Immature natural killer cell (primary cell): ENCODE data around the gene RDX. TPM values are rescaled to one million over a fixed set of nuclear protein-coding genes. Genes with fewer than 3 reads are reported as not detected.
"Not testable (repeated sequence)": the region's sequence is repeated elsewhere in the genome, so short reads cannot be mapped to it uniquely, and the experiment has no call there.

ENCODE experiments used
- DNase-seq, 3 donors: peaks; one replicate each; pipeline ENCODE4 v3.0.0; 2022; ENCODE audit warnings: mixed read lengths in 1 of 3
- H3K27ac Mint-ChIP-seq, 6 donors: one replicate each; pipeline ENCODE4 v1.8.0; 2020; ENCODE audit warnings: mixed read lengths in 6 of 6, mild to moderate bottlenecking in 5 of 6, inconsistent platforms in 4 of 6, moderate library complexity in 3 of 6
- H3K27me3 Mint-ChIP-seq, 3 donors: one replicate each; pipeline ENCODE4 v1.8.0; 2020 to 2021; ENCODE audit warnings: low read depth in 3 of 3, mild to moderate bottlenecking in 3 of 3, mixed read lengths in 3 of 3, moderate library complexity in 3 of 3, inconsistent platforms in 1 of 3
- H3K36me3 Mint-ChIP-seq, 3 donors: one replicate each; pipeline ENCODE4 v1.8.0; 2020; ENCODE audit warnings: mixed read lengths in 3 of 3, inconsistent platforms in 2 of 3, mild to moderate bottlenecking in 2 of 3
- H3K4me1 Mint-ChIP-seq, 2 donors: one replicate each; pipeline ENCODE4 v1.8.0; 2020; ENCODE audit warnings: inconsistent platforms in 2 of 2, mild to moderate bottlenecking in 2 of 2, mixed read lengths in 2 of 2, moderate library complexity in 1 of 2
- H3K4me3 Mint-ChIP-seq, 5 donors: one replicate each; pipeline ENCODE4 v1.8.0; 2020; ENCODE audit warnings: mild to moderate bottlenecking in 5 of 5, mixed read lengths in 5 of 5, inconsistent platforms in 3 of 5, moderate library complexity in 3 of 5
- H3K9me3 Mint-ChIP-seq, 6 donors: one replicate each; pipeline ENCODE4 v1.8.0; 2020; ENCODE audit warnings: mild to moderate bottlenecking in 6 of 6, mixed read lengths in 6 of 6, inconsistent platforms in 4 of 6, moderate library complexity in 3 of 6
- polyA plus RNA-seq, 3 donors: library from polyadenylated mRNA; unstranded; fragments of 300-500 nt; fragmentation: Illumina TruSeq; gene quantifications; one replicate each; pipeline ENCODE4 v1.2.3, GENCODE V29; 2021

RDX gene
- polyA plus RNA-seq, 3 donors from 2014 or later = 13.0 to 28.5 (median 21.9) TPM

DNA sequence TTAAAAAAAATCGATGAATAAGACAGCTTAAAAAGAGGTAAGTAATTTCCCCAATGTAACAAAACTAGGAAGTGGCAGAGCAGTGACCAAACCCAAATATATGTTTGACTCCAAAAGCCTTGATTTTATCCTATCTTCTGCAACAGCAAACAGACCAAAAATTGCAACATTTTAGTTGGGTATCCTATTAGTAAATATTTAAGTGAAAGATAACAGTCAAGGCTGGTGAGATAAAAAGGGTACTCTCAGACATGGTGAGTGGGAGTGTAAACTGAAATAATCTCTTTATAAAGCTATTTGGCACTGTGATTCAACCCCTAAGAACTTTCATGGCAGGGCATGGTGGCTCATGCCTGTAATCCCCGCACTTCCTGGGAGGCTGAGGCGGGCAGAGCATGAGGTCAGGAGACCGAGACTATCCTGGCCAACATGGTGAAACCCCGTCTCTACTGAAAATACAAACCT, 1.9 kb upstream of the RDX start:
- Mint-ChIP-seq H3K4me1 (peaks cover 23 to 39% of the 10 kb centered on the region in 2 donors), H3K9me3 (no peaks in the 10 kb centered on the region), H3K27me3 (peaks cover 0 to 5% (median 0%) of the 10 kb centered on the region in 3 donors), H3K36me3 (no peaks in the 10 kb centered on the region), H3K4me3 (no peak overlapping the region), H3K27ac (peak overlapping the region in 3 of 6 donors; percentile 23 to 42 (median 35))
- no peak for DNase-seq

DNA sequence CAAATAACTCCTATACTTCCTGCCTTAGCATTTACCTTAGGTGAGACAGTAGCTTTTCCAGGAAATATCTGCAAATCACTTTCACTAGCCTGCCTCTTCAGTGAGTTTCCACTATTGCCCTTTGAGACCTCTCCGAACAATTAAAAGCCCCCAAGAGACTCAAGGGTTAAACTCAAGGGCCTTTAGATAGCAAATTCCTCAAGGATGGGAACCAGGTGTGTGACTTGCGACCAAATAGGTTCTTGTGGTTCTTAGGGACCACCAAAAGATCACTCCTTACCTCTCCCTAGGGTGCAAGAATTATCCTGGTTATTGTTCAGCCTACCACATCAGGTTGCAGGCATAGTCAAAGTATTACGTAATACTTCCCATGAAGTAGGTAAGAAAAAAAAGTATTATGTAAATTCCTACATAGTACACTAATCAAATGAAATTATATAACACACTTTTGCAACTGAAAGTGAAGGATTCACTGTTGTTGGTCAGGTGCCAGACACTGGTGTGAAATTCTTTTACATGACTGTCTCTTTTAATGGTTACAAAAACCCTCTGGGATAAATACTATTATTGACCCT, 1.4 kb upstream of the RDX start:
- no peaks in the 10 kb centered on the region for H3K9me3 Mint-ChIP-seq
- no peaks in the 10 kb centered on the region for H3K36me3 Mint-ChIP-seq
- H3K4me1 Mint-ChIP-seq = peaks cover 23 to 43% of the 10 kb centered on the region in 2 donors
- peak overlapping the region; percentile 2 to 87 (median 81) for H3K4me3 Mint-ChIP-seq
- peak overlapping the region; percentile 13 to 42 (median 36) for H3K27ac Mint-ChIP-seq
- no peak for DNase-seq
- peaks cover 0 to 5% (median 0%) of the 10 kb centered on the region in 3 donors for H3K27me3 Mint-ChIP-seq

DNA sequence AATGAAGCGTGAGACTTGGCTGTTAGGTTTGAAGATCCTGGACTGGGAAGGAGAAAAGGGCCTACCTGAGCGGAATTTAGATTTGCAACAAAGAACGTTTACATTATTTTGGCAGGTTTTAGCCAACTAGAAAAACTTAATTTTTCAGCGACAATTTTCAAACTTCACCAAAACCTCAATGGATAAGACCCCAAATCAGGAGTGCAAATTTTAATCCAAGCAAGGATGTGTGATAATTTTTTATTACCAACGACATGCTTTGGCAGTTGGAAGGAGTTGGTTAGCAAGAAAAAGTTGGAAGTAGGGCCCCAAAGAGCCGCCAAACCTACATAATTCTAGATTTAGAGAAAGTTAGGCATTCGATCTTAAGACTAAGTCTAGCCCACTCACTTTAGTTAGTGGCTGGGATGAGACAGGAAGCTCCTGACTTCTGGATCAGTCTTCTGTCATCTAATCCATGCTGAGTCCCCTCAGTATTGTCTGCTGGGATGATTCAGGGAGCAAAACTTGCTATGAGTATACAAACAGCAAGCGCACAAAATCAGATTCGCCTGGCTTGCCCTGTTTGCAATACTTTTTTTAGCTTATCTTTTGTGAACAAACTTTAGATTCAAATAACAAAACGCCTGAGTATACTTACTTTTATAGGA, 787 bp upstream of the RDX start:
- Mint-ChIP-seq H3K9me3 (no peaks in the 10 kb centered on the region), H3K4me1 (peaks cover 23 to 43% of the 10 kb centered on the region in 2 donors), H3K36me3 (no peaks in the 10 kb centered on the region), H3K27me3 (peaks cover 0 to 5% (median 0%) of the 10 kb centered on the region in 3 donors), H3K4me3 (peak overlapping the region; percentile 72 to 87 (median 81)), H3K27ac (peak overlapping the region in 5 of 6 donors; percentile 20 to 74 (median 38))
- DNase-seq = peak in 1 of 3 donors; percentile 5

DNA sequence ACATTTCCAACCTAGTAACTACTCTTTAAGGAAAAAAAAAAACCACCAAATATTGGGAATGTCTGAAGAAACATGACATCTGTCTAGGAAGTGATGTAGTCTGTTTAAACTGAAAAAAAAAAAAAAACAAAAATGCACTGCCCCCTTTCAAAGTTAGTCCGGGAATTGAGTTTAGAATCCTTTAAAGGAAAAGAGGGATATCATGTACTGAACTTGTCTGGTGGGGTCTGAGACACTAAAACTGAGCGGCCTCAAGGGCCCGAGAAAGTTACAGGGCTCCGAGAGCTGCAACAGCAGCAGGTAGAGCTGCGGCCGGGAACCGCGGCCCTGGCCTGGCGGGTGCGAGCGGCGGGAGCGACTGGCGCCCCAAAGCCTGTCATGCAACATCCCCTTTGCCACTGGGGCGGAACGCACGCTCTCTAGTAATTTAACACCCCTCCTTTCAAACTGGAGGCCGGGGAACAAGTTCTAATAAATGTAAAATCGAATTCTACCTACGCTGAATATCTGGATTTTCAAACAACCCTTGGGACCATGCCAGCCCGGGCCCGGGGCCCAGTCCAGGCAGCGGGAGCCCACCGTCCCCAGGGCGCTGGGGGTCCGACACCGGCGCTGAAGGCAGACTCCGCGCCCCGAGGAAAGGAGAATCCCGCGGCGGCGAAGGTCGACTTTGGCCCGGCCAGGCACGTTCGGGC, 736 bp downstream of the RDX start:
- H3K36me3 Mint-ChIP-seq = no peaks in the 10 kb centered on the region
- peaks cover 0 to 5% (median 0%) of the 10 kb centered on the region in 3 donors for H3K27me3 Mint-ChIP-seq
- H3K4me3 Mint-ChIP-seq = peak overlapping the region; percentile 88 to 94 (median 90)
- H3K4me1 Mint-ChIP-seq = peaks cover 30 to 53% of the 10 kb centered on the region in 2 donors
- DNase-seq = peak; percentile 56 to 61 (median 57)
- no peaks in the 10 kb centered on the region for H3K9me3 Mint-ChIP-seq
- peak overlapping the region in 5 of 6 donors; percentile 47 to 78 (median 64) for H3K27ac Mint-ChIP-seq

DNA sequence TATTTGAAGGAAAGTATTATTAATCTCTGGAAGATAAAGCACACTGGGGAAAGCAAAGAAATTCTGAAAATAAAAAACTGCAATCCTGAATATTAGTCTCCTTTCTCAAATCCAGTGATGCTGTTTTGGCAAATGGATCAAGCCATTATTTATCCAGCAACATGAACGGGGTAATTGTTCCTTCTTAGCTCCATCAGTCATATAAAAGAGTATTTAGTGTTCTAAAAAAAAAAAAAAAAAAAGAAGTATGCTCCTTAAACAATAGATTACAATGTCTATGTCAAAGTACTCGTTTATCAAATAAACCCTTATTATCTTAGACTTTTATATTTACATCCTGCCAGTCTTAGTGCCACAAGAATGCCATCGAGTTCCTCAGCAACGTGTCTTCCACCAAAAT, 1.3 kb downstream of the RDX start:
- H3K27ac Mint-ChIP-seq = peak overlapping the region in 3 of 6 donors; percentile 47 to 78 (median 74)
- H3K36me3 Mint-ChIP-seq = no peaks in the 10 kb centered on the region
- H3K27me3 Mint-ChIP-seq = peaks cover 0 to 5% (median 0%) of the 10 kb centered on the region in 3 donors
- H3K4me3 Mint-ChIP-seq = peak overlapping the region; percentile 88 to 94 (median 90)
- H3K9me3 Mint-ChIP-seq = no peaks in the 10 kb centered on the region
- H3K4me1 Mint-ChIP-seq = peaks cover 30 to 56% of the 10 kb centered on the region in 2 donors
- no peak for DNase-seq

DNA sequence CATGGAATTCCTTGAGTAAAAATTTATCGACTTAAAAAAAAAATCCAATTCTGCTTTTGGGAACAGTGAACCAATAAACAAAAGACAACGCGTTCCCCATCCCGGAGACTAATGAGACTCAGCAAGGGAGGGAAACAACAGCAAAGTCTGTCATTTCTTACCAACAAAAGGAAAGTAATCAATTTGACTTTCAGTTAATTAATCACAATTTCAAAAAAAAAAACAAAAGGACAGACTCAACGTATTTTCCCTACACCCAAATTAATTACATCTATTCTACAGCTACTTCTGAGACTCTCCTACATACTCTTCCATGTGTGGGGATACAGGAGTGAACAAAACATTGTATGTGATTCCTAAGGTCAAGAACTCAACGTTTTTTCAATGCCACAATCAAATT, 1.9 kb downstream of the RDX start:
- peaks cover 0 to 5% (median 0%) of the 10 kb centered on the region in 3 donors for H3K27me3 Mint-ChIP-seq
- H3K4me1 Mint-ChIP-seq = peaks cover 30 to 56% of the 10 kb centered on the region in 2 donors
- peak overlapping the region in 2 of 6 donors; percentile 22 to 45 for H3K27ac Mint-ChIP-seq
- no peaks in the 10 kb centered on the region for H3K36me3 Mint-ChIP-seq
- H3K9me3 Mint-ChIP-seq = no peaks in the 10 kb centered on the region
- no peak for DNase-seq
- H3K4me3 Mint-ChIP-seq = peak overlapping the region in 4 of 5 donors; percentile 38 to 92 (median 76)

DNA sequence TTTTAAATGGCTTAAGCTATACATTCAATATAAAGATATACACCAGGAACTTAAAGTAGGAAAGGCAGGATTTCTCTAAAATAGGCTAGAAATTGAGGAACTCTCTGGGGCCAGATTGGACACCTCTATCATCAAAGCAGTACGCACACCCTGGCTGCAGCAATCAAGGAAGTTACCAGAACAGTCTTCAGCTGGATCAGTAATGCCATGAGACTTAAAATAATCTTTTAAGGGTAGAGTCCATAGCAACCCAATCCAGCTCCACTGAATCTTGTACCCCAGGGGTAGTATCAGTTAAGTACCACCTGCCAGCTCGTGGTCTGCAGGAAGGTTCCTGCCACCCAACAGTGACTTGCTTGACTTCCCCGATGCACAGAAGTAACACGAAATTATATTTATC, 3.0 kb downstream of the RDX start:
- Mint-ChIP-seq H3K27me3 (peaks cover 0 to 5% (median 0%) of the 10 kb centered on the region in 3 donors), H3K36me3 (no peaks in the 10 kb centered on the region), H3K27ac (no peak overlapping the region), H3K4me3 (no peak overlapping the region), H3K9me3 (no peaks in the 10 kb centered on the region), H3K4me1 (peaks cover 30 to 57% of the 10 kb centered on the region in 2 donors)
- DNase-seq = no peak

DNA sequence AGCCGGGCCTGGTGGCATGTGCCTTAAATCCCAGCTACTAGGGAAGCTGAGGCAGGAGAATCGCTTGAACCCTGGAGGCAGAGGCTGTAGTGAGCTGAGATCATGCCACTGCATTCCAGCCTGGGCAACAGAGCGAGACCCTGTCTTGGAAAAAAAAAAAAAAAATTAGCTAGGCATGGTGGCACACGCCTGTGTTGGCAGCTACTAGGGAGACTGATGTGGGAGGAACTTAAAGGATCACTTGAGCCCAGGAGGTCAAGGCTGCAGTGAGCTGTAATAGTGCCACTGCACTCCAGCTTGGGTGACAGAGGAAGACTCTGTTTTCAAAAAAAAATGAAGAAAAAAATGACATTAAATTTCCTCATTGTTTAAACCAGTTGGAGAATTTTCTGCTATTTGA, 4.3 kb downstream of the RDX start:
- DNase-seq = not testable (repeated sequence)

DNA sequence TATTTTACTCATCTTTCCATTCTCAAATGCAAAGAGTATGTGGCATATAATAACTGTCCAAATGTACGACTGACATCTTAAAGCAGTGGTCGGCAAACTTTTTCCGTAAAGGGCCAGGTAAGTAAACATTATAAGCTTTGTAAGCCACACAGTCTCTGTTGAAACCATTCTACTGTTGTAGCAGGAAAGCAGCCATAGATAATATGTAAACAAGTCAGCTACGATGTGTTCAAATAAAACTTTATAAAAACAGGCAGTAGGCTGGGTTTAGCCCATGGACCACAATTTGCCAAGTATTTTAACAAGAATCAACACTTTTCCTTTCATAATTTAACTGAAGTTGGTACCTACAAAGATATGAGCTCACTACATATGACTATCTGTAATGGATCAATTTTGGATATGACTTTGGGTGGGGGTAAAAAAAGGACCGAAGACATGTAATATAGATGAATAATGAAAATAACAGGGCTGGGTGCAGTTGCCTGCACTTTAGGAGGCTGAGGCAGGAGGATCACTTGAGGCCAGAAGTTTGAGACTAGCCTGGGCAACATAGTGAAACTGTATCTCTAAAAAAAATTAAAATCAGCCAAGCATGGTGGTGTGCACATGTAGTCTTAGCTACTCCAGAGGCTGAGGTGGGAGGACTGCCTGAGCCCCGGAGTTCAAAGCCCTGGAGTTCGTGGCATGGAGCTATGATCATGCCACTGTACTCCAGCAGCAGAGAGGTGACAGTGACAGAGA, 5.7 kb downstream of the RDX start:
- Mint-ChIP-seq H3K4me1 (peaks cover 41 to 65% of the 10 kb centered on the region in 2 donors), H3K36me3 (no peaks in the 10 kb centered on the region), H3K4me3 (no peak overlapping the region), H3K27ac (peak overlapping the region in 2 of 6 donors; percentile 13 to 30), H3K9me3 (peaks cover 0 to 2% (median 0%) of the 10 kb centered on the region in 6 donors), H3K27me3 (peaks cover 0 to 3% (median 0%) of the 10 kb centered on the region in 3 donors)
- DNase-seq = no peak

More for the DNA sequence above, 4.3 kb downstream of the RDX start:
- not testable (repeated sequence) for H3K27ac Mint-ChIP-seq, H3K9me3 Mint-ChIP-seq, H3K4me3 Mint-ChIP-seq, H3K36me3 Mint-ChIP-seq, H3K27me3 Mint-ChIP-seq
- H3K4me1 Mint-ChIP-seq = peaks cover 39 to 59% of the 10 kb centered on the region in 2 donors

DNA sequence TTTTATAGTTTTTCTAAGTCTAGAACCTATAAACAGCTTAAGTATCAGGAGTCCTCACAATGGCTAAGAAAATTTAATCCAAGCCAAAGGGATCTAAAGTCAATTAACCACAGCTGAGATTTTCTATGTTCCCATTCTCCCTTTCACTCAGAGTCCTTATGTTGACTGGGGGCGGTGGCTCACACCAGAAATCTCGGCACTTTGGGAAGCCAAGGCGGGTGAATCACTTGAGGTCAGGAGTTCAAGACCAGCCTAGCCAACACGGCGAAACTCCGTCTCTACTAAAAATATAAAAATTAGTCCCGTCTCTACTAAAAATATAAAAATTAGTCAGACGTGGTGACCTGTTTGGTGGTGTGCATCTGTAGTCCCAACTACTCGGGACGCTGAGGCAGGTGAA, 6.9 kb downstream of the RDX start:
- no peaks in the 10 kb centered on the region for H3K36me3 Mint-ChIP-seq

DNA sequence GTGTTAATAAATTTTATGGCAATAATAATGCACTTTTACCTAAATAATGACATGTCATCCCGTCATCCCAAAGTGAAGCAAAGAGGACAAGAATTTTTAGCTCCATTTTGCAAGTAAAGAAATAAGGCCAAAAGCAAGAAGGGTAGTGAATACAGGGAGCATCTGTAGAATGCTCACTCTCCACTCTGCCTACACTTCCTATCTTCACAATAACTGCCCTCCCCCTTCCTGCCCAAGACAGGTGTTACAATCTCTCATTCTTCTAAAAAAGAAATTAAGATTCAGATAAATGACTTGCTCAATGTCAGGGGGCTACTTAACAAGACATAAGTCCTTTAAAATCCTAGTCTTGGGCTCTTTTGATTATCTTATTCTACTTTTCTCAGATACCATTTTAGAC, 8.9 kb downstream of the RDX start:
- Mint-ChIP-seq H3K27ac (peak overlapping the region in 2 of 6 donors; percentile 17 to 49), H3K27me3 (no peaks in the 10 kb centered on the region), H3K9me3 (peaks cover 0 to 2% (median 0%) of the 10 kb centered on the region in 6 donors), H3K4me1 (peaks cover 21 to 43% of the 10 kb centered on the region in 2 donors), H3K4me3 (no peak overlapping the region), H3K36me3 (no peaks in the 10 kb centered on the region)
- DNase-seq = no peak

More for the DNA sequence above, 6.9 kb downstream of the RDX start:
- H3K27ac Mint-ChIP-seq = no peak overlapping the region
- H3K9me3 Mint-ChIP-seq = peaks cover 0 to 2% (median 0%) of the 10 kb centered on the region in 6 donors
- peaks cover 28 to 52% of the 10 kb centered on the region in 2 donors for H3K4me1 Mint-ChIP-seq
- H3K27me3 Mint-ChIP-seq = no peaks in the 10 kb centered on the region
- H3K4me3 Mint-ChIP-seq = no peak overlapping the region
- no peak for DNase-seq

DNA sequence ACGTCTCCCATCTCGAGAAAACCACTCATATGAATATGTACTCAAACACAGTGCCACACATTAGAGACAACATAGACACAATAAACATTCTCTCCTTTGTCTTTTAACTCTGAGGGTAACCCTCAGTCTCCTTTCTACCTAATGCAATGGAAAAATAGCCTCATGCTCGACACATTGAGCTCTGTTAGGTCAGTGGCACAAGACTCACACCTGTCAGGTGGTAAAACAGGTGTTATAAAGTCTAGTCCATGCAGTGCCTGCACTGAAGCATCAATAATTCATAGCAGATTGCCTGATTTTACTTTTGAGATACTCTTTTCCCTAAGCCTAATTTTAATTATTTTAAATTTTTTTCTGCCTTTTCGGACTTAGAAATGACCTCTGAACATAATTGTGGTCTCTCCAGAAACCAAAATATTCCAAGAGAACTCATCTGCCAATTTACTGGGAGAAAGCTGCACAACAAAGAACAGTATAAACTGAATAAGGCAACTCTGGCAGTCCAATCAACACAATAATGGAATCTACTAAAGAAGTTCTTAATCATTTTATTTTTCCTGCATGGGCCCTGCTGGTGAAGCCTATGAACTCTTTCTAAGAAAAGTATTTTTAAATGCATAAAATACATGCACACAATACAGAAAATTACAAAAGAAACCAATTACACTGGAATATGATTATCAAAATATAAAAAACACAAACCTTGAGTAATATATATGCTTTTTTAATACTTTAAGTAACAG, 9.9 kb downstream of the RDX start:
- Mint-ChIP-seq H3K4me3 (no peak overlapping the region), H3K27me3 (no peaks in the 10 kb centered on the region), H3K4me1 (peaks cover 20 to 40% of the 10 kb centered on the region in 2 donors)

DNA sequence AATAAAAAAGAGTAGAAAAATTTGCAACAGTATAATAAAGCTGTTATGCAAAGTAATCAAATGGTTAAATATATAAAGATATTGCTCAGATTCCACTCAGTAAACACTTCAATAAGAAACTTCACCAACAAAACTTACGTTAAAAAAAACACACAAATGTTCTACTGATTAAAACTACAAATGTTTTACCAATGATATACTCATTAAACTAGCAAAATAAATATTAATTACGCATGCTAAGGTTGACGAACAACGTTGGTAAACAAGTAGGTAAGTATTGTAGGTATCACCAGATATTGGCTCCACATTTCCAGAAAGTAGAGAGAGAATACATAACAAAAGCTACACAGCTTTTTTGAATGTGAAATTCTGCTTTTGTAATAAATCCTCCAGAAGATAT, 12.6 kb downstream of the RDX start:
- H3K36me3 Mint-ChIP-seq = no peaks in the 10 kb centered on the region
- no peak for DNase-seq
- H3K9me3 Mint-ChIP-seq = peaks cover 0 to 2% (median 0%) of the 10 kb centered on the region in 6 donors
- H3K4me3 Mint-ChIP-seq = no peak overlapping the region
- no peak overlapping the region for H3K27ac Mint-ChIP-seq
- H3K27me3 Mint-ChIP-seq = no peaks in the 10 kb centered on the region
- H3K4me1 Mint-ChIP-seq = peaks cover 14 to 30% of the 10 kb centered on the region in 2 donors

More for the DNA sequence above, 9.9 kb downstream of the RDX start:
- Mint-ChIP-seq H3K27ac (no peak overlapping the region), H3K36me3 (no peaks in the 10 kb centered on the region), H3K9me3 (peaks cover 0 to 2% (median 0%) of the 10 kb centered on the region in 6 donors)
- DNase-seq = no peak
